GM19468 (cell line): ENCODE results near the gene SLIT3.

ENCODE experiments used
- ATAC-seq: cut with Tn5 transposase; IDR thresholded peaks from one replicate; pipeline ENCODE4 v1.9.1; 2021; ENCODE audit warnings: mild to moderate bottlenecking, moderate library complexity, moderate number of reproducible peaks; ENCODE audit not compliant: unreplicated experiment; ENCODE audit errors: extremely low read depth

SLIT3 gene

GRCh38 chr5:168920019-168920810, 380.7 kb downstream of the SLIT3 start:
- no peak for ATAC-seq

- no peak for ATAC-seq
Observed at GRCh38 chr5:168917947-168918600, 382.9 kb downstream of the SLIT3 start.

GRCh38 chr5:168916852-168917251, 384.1 kb downstream of the SLIT3 start:
- no peak for ATAC-seq

GRCh38 chr5:168916266-168916665, 384.7 kb downstream of the SLIT3 start:
- ATAC-seq, result no peak

- no peak for ATAC-seq
Observed at GRCh38 chr5:168914491-168914890, 386.4 kb downstream of the SLIT3 start.

GRCh38 chr5:168910874-168911273, 390.1 kb downstream of the SLIT3 start:
- no peak for ATAC-seq

- ATAC-seq, result no peak
Observed at GRCh38 chr5:168908207-168908606, 392.7 kb downstream of the SLIT3 start.

- ATAC-seq, result no peak
Observed at GRCh38 chr5:168903061-168903460, 397.9 kb downstream of the SLIT3 start.

- no peak for ATAC-seq
Observed at GRCh38 chr5:168899673-168900072, 401.3 kb downstream of the SLIT3 start.

- ATAC-seq, result no peak
Observed at GRCh38 chr5:168899264-168899663, 401.7 kb downstream of the SLIT3 start.

GRCh38 chr5:168898247-168898911, 402.6 kb downstream of the SLIT3 start:
- ATAC-seq, result no peak

GRCh38 chr5:168897387-168898122, 403.4 kb downstream of the SLIT3 start:
- no peak for ATAC-seq

- ATAC-seq, result no peak
Observed at GRCh38 chr5:168895295-168896071, 405.5 kb downstream of the SLIT3 start.

- ATAC-seq, result no peak
Observed at GRCh38 chr5:168893283-168893682, 407.7 kb downstream of the SLIT3 start.

- ATAC-seq, result no peak
Observed at GRCh38 chr5:168892618-168893186, 408.2 kb downstream of the SLIT3 start.

GRCh38 chr5:168890816-168891812, 409.8 kb downstream of the SLIT3 start:
- ATAC-seq, result no peak

- no peak for ATAC-seq
Observed at GRCh38 chr5:168889039-168889438, 411.9 kb downstream of the SLIT3 start.

- ATAC-seq, result no peak
Observed at GRCh38 chr5:168887931-168888330, 413.0 kb downstream of the SLIT3 start.
